Measurements from ENCODE around the gene RAD51AP1.
"Not testable (repeated sequence)": the region's sequence is repeated elsewhere in the genome, so short reads cannot be mapped to it uniquely, and the experiment has no call there.

Gene RAD51AP1

GRCh38 chr12:4509269-4509668, 29.4 kb upstream of the RAD51AP1 start:
- H3K9ac ChIP-seq (ENCODE audit: low read depth in 1 of 2, low read length in 2 of 2); H3K4me1 ChIP-seq (ENCODE audit: control insufficient read depth in 2 of 2, insufficient read depth in 2 of 2, low read length in 2 of 2); H3K4me3 ChIP-seq (ENCODE audit: low read length in 2 of 2): not testable (repeated sequence)

DNA sequence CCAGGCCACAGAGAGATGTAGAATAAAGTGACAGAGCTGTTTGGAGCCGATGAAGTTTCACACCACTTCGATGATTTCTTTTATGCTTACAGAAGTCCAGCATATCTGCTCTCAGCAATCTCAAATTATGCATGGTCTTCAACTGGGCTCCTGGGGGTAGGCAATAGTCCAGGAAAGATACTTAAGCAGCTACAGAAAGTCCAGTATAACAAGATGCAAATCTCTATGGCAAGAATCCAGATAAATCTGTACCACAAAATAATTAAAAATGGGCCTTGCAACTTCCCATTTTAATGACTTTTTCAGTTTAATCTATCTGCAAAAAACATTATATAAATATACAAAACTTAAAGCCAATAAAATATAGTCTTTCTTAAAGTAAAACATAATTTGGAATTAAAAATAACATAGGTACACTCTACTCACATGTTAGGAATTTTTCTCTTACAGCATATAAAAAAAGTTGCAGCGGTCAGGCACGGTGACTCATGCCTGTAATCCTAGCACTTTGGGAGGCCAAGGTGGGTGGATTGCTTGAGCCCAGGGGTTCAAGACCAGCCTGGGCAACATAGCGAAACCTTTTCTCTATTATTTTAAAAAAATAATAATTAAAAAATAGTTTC, 20.5 kb upstream of the RAD51AP1 start:
- H3K4me1 ChIP-seq (ENCODE audit: control insufficient read depth in 2 of 2, insufficient read depth in 2 of 2, low read length in 2 of 2) = no peaks in the 10 kb centered on the region
- no peaks in the 10 kb centered on the region for H3K27me3 ChIP-seq (ENCODE audit: control insufficient read depth in 2 of 2, insufficient read depth in 2 of 2, low read length in 2 of 2)
- no peak overlapping the region for H3K4me3 ChIP-seq (ENCODE audit: low read length in 2 of 2)
- H3K9ac ChIP-seq (ENCODE audit: low read depth in 1 of 2, low read length in 2 of 2) = no peak overlapping the region
- H3K9me3 ChIP-seq (ENCODE audit: control insufficient read depth in 2 of 2, low read length in 2 of 2) = no peaks in the 10 kb centered on the region
- H3K36me3 ChIP-seq (ENCODE audit: control insufficient read depth in 2 of 2, insufficient read depth in 2 of 2, low read length in 2 of 2) = peaks cover 5 to 17% of the 10 kb centered on the region in 2 donors
- H3K27ac ChIP-seq (ENCODE audit: low read depth in 2 of 2, low read length in 2 of 2) = no peak overlapping the region

More at GRCh38 chr12:4509269-4509668, 29.4 kb upstream of the RAD51AP1 start:
- H3K36me3 ChIP-seq (ENCODE audit: control insufficient read depth in 2 of 2, insufficient read depth in 2 of 2, low read length in 2 of 2); H3K27me3 ChIP-seq (ENCODE audit: control insufficient read depth in 2 of 2, insufficient read depth in 2 of 2, low read length in 2 of 2); H3K9me3 ChIP-seq (ENCODE audit: control insufficient read depth in 2 of 2, low read length in 2 of 2); H3K27ac ChIP-seq (ENCODE audit: low read depth in 2 of 2, low read length in 2 of 2): not testable (repeated sequence)

GRCh38 chr12:4523443-4523842, 15.2 kb upstream of the RAD51AP1 start:
- peaks cover 9 to 12% of the 10 kb centered on the region in 2 donors for H3K36me3 ChIP-seq (ENCODE audit: control insufficient read depth in 2 of 2, insufficient read depth in 2 of 2, low read length in 2 of 2)
- not testable (repeated sequence) for H3K27ac ChIP-seq (ENCODE audit: low read depth in 2 of 2, low read length in 2 of 2); H3K27me3 ChIP-seq (ENCODE audit: control insufficient read depth in 2 of 2, insufficient read depth in 2 of 2, low read length in 2 of 2)

DNA sequence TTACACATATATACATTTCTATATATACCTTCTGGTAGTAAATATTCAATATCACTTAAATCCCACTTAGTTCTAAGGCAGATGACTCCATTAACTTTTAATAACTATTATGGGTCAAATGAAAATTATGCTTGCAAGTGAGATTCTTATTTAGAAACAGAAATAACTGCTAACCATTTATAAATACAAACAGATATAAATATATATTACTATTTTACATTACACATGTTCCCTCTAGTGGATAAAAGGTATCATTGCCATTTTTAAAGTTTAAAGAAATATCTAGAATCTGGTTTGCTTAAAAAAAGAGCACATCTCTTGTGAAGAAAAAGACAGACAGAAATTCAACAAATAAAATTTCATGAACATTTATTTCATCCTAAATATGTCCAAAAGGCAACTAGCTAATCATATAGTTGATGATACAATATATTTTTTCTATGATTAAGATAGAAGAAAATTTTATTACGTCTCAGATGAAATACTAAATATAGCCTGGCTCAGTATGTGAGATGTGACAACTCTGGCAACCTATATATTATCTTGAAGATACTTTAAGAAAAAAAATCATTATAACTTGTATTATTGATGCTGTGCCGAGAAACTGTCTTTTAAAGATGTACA, 11.7 kb upstream of the RAD51AP1 start:
- H3K9ac ChIP-seq (ENCODE audit: low read depth in 1 of 2, low read length in 2 of 2) = no peak overlapping the region
- H3K9me3 ChIP-seq (ENCODE audit: control insufficient read depth in 2 of 2, low read length in 2 of 2) = no peaks in the 10 kb centered on the region
- H3K36me3 ChIP-seq (ENCODE audit: control insufficient read depth in 2 of 2, insufficient read depth in 2 of 2, low read length in 2 of 2) = peaks cover 16 to 19% of the 10 kb centered on the region in 2 donors
- H3K27ac ChIP-seq (ENCODE audit: low read depth in 2 of 2, low read length in 2 of 2) = no peak overlapping the region
- H3K4me1 ChIP-seq (ENCODE audit: control insufficient read depth in 2 of 2, insufficient read depth in 2 of 2, low read length in 2 of 2) = no peaks in the 10 kb centered on the region
- no peaks in the 10 kb centered on the region for H3K27me3 ChIP-seq (ENCODE audit: control insufficient read depth in 2 of 2, insufficient read depth in 2 of 2, low read length in 2 of 2)
- H3K4me3 ChIP-seq (ENCODE audit: low read length in 2 of 2) = no peak overlapping the region

More at GRCh38 chr12:4523443-4523842, 15.2 kb upstream of the RAD51AP1 start:
- not testable (repeated sequence) for H3K4me3 ChIP-seq (ENCODE audit: low read length in 2 of 2); H3K9me3 ChIP-seq (ENCODE audit: control insufficient read depth in 2 of 2, low read length in 2 of 2); H3K4me1 ChIP-seq (ENCODE audit: control insufficient read depth in 2 of 2, insufficient read depth in 2 of 2, low read length in 2 of 2); H3K9ac ChIP-seq (ENCODE audit: low read depth in 1 of 2, low read length in 2 of 2)

- Histone ChIP-seq H3K9ac (ENCODE audit: low read depth in 1 of 2, low read length in 2 of 2) (no peak overlapping the region), H3K4me1 (ENCODE audit: control insufficient read depth in 2 of 2, insufficient read depth in 2 of 2, low read length in 2 of 2) (no peaks in the 10 kb centered on the region), H3K9me3 (ENCODE audit: control insufficient read depth in 2 of 2, low read length in 2 of 2) (no peaks in the 10 kb centered on the region), H3K4me3 (ENCODE audit: low read length in 2 of 2) (no peak overlapping the region), H3K27me3 (ENCODE audit: control insufficient read depth in 2 of 2, insufficient read depth in 2 of 2, low read length in 2 of 2) (no peaks in the 10 kb centered on the region), H3K27ac (ENCODE audit: low read depth in 2 of 2, low read length in 2 of 2) (no peak overlapping the region), H3K36me3 (ENCODE audit: control insufficient read depth in 2 of 2, insufficient read depth in 2 of 2, low read length in 2 of 2) (peaks cover 15 to 27% of the 10 kb centered on the region in 2 donors)
Measured at GRCh38 chr12:4530160-4530559, 8.5 kb upstream of the RAD51AP1 start.

- H3K27ac ChIP-seq (ENCODE audit: low read depth in 2 of 2, low read length in 2 of 2) = no peak overlapping the region
- no peak overlapping the region for H3K9ac ChIP-seq (ENCODE audit: low read depth in 1 of 2, low read length in 2 of 2)
- no peaks in the 10 kb centered on the region for H3K27me3 ChIP-seq (ENCODE audit: control insufficient read depth in 2 of 2, insufficient read depth in 2 of 2, low read length in 2 of 2)
- no peaks in the 10 kb centered on the region for H3K9me3 ChIP-seq (ENCODE audit: control insufficient read depth in 2 of 2, low read length in 2 of 2)
- no peak overlapping the region for H3K4me3 ChIP-seq (ENCODE audit: low read length in 2 of 2)
- no peaks in the 10 kb centered on the region for H3K4me1 ChIP-seq (ENCODE audit: control insufficient read depth in 2 of 2, insufficient read depth in 2 of 2, low read length in 2 of 2)
- H3K36me3 ChIP-seq (ENCODE audit: control insufficient read depth in 2 of 2, insufficient read depth in 2 of 2, low read length in 2 of 2) = peaks cover 14 to 24% of the 10 kb centered on the region in 2 donors
Measured at GRCh38 chr12:4530982-4531586, 7.6 kb upstream of the RAD51AP1 start.

- H3K9me3 ChIP-seq (ENCODE audit: control insufficient read depth in 2 of 2, low read length in 2 of 2) = no peaks in the 10 kb centered on the region
- H3K27ac ChIP-seq (ENCODE audit: low read depth in 2 of 2, low read length in 2 of 2) = no peak overlapping the region
- H3K27me3 ChIP-seq (ENCODE audit: control insufficient read depth in 2 of 2, insufficient read depth in 2 of 2, low read length in 2 of 2) = no peaks in the 10 kb centered on the region
- H3K4me3 ChIP-seq (ENCODE audit: low read length in 2 of 2) = no peak overlapping the region
- peaks cover 8 to 24% of the 10 kb centered on the region in 2 donors for H3K36me3 ChIP-seq (ENCODE audit: control insufficient read depth in 2 of 2, insufficient read depth in 2 of 2, low read length in 2 of 2)
- no peak overlapping the region for H3K9ac ChIP-seq (ENCODE audit: low read depth in 1 of 2, low read length in 2 of 2)
- peaks cover 6 to 16% of the 10 kb centered on the region in 2 donors for H3K4me1 ChIP-seq (ENCODE audit: control insufficient read depth in 2 of 2, insufficient read depth in 2 of 2, low read length in 2 of 2)
Measured at GRCh38 chr12:4535092-4535491, 3.6 kb upstream of the RAD51AP1 start.

DNA sequence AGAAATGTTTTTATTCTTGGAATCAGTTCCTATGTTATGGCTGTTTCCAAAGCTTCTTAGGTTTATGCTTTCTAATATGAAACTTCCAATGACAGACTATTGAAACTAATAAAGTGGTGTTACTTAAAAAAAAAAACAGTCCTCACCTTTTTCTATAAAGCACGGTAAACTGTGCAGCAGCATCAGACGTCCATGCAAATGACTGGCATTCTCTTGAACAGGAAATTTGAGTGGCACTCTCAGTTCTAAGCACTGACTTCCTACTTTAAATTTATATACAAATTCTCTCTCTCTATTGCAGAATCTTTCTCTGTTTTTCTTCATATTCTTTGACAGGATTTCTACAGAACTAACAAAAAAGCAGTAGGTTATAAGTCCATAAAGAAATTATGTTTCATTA, 2.8 kb upstream of the RAD51AP1 start:
- H3K4me1 ChIP-seq (ENCODE audit: control insufficient read depth in 2 of 2, insufficient read depth in 2 of 2, low read length in 2 of 2) = peaks cover 6 to 16% of the 10 kb centered on the region in 2 donors
- no peak overlapping the region for H3K27ac ChIP-seq (ENCODE audit: low read depth in 2 of 2, low read length in 2 of 2)
- no peaks in the 10 kb centered on the region for H3K27me3 ChIP-seq (ENCODE audit: control insufficient read depth in 2 of 2, insufficient read depth in 2 of 2, low read length in 2 of 2)
- no peak overlapping the region for H3K9ac ChIP-seq (ENCODE audit: low read depth in 1 of 2, low read length in 2 of 2)
- H3K4me3 ChIP-seq (ENCODE audit: low read length in 2 of 2) = no peak overlapping the region
- H3K36me3 ChIP-seq (ENCODE audit: control insufficient read depth in 2 of 2, insufficient read depth in 2 of 2, low read length in 2 of 2) = peaks cover 8 to 24% of the 10 kb centered on the region in 2 donors
- no peaks in the 10 kb centered on the region for H3K9me3 ChIP-seq (ENCODE audit: control insufficient read depth in 2 of 2, low read length in 2 of 2)

DNA sequence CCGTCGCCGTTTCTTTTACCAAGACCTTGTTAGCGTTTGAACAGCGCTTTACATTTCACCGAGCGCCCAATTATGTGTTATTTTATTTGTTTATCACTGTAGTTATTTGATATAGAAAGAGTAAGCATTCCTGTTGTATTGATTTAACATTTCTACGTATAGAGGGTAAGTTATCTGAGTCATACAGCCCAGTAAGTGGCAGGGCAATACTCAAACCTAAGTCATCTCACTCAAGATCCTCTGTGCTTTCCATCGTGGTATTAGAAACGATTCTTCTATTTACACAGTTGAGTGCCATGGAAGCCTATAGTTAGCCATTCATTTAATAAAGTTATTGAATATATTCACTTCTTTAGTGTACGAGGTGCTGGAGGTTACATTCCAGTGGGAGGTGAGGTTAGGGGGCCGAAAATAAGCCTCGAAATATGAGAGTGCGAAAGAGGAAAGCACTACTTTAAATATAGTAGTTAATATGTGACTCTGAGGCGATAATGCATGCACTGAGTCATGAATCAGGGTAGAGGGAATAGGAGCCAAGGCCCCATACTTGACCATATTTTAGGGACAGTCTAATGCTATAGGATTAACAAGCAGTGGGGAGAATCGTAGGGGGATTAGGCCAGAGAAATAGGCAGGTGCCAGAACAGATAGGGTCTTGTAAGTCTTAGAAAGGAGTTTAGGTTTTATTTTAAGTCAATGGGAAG, 629 bp downstream of the RAD51AP1 start:
- peaks cover 6 to 16% of the 10 kb centered on the region in 2 donors for H3K4me1 ChIP-seq (ENCODE audit: control insufficient read depth in 2 of 2, insufficient read depth in 2 of 2, low read length in 2 of 2)
- H3K4me3 ChIP-seq (ENCODE audit: low read length in 2 of 2) = peak overlapping the region; percentile 95 to 99
- H3K27ac ChIP-seq (ENCODE audit: low read depth in 2 of 2, low read length in 2 of 2) = no peak overlapping the region
- no peaks in the 10 kb centered on the region for H3K27me3 ChIP-seq (ENCODE audit: control insufficient read depth in 2 of 2, insufficient read depth in 2 of 2, low read length in 2 of 2)
- H3K36me3 ChIP-seq (ENCODE audit: control insufficient read depth in 2 of 2, insufficient read depth in 2 of 2, low read length in 2 of 2) = peaks cover 0 to 3% of the 10 kb centered on the region in 2 donors
- no peaks in the 10 kb centered on the region for H3K9me3 ChIP-seq (ENCODE audit: control insufficient read depth in 2 of 2, low read length in 2 of 2)
- H3K9ac ChIP-seq (ENCODE audit: low read depth in 1 of 2, low read length in 2 of 2) = peak overlapping the region; percentile 48 to 64

DNA sequence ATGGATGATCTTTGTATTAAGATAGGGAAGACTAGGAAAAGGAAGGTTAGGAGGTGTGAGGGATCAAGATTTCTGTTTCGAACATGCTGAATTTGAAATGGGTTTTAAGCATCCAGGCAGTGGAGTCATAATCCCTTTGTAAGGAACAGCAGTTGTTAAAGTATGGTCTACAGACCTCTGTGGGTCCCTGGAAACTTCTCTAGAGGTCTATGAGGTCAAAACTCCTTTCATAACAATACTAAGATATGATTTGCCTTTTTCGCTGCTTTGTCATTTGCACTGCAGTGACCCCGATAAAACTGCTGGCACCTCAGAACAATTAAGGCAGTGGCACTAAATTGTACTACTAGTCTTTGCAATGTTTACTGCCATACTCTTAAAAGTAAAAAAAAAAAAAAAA, 1.5 kb downstream of the RAD51AP1 start:
- no peak overlapping the region for H3K4me3 ChIP-seq (ENCODE audit: low read length in 2 of 2)
- peaks cover 6 to 16% of the 10 kb centered on the region in 2 donors for H3K4me1 ChIP-seq (ENCODE audit: control insufficient read depth in 2 of 2, insufficient read depth in 2 of 2, low read length in 2 of 2)
- H3K27me3 ChIP-seq (ENCODE audit: control insufficient read depth in 2 of 2, insufficient read depth in 2 of 2, low read length in 2 of 2) = no peaks in the 10 kb centered on the region
- H3K9me3 ChIP-seq (ENCODE audit: control insufficient read depth in 2 of 2, low read length in 2 of 2) = no peaks in the 10 kb centered on the region
- no peak overlapping the region for H3K27ac ChIP-seq (ENCODE audit: low read depth in 2 of 2, low read length in 2 of 2)
- H3K9ac ChIP-seq (ENCODE audit: low read depth in 1 of 2, low read length in 2 of 2) = no peak overlapping the region
- no peaks in the 10 kb centered on the region for H3K36me3 ChIP-seq (ENCODE audit: control insufficient read depth in 2 of 2, insufficient read depth in 2 of 2, low read length in 2 of 2)

Measured in mucosa of rectum (tissue), 2 donors.